ENCODE measurements around the gene RPS6KC1.

The RPS6KC1 gene

DNA sequence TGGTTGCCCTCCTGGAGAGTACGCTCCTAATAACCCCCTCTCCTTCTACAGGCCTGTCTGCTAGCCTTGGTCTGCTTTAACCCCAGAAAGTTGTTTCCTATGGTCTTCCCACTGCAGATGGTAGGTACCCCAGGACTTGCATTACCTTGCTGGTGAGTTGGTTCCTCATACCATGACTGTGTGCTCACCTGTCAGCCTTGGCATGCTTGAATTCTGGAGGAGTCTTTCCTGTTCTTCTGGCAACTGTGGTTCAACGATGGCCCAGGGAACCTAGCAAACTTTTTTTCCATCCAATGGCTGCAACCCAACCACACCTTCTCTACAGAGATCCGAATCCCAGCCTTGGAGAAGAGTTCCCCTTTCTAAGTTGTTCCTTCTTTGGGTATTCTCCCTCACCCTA, 36.9 kb downstream of the RPS6KC1 start:
- Histone ChIP-seq H3K9ac (ENCODE audit: low read length) (no peak overlapping the region), H4K8ac (ENCODE audit: low read length) (no peak overlapping the region), H2BK15ac (ENCODE audit: low read depth, poor library complexity, severe bottlenecking) (no peak overlapping the region), H4K91ac (ENCODE audit: low read length) (no peak overlapping the region), H2BK12ac (ENCODE audit: low read length in 2 of 2) (no peak overlapping the region), H2AK5ac (ENCODE audit: low read length, severe bottlenecking) (no peak overlapping the region), H3K18ac (ENCODE audit: low read depth in 1 of 2, low read length in 2 of 2) (no peak overlapping the region), H3K4me1 (ENCODE audit: control insufficient read depth, insufficient read depth, low read depth, low read length) (no peaks in the 10 kb centered on the region), H3K9me3 (ENCODE audit: control insufficient read depth, low read length) (no peaks in the 10 kb centered on the region), H2BK5ac (ENCODE audit: low read depth, low read length, poor library complexity, severe bottlenecking) (no peak overlapping the region), H3K79me1 (replicated peaks; ENCODE audit: low read length, poor library complexity, severe bottlenecking) (peaks cover 17% of the 10 kb centered on the region), H3K14ac (ENCODE audit: low read length in 2 of 2) (no peak overlapping the region), H2AFZ (ENCODE audit: low read depth, low read length) (no peak overlapping the region), H3K4ac (ENCODE audit: low read depth in 1 of 2, low read length in 2 of 2) (no peak overlapping the region), H2BK120ac (ENCODE audit: low read depth, low read length) (no peak overlapping the region), H3K36me3 (ENCODE audit: control insufficient read depth in 1 of 2, insufficient read depth in 2 of 2, low read depth in 1 of 2, low read length in 2 of 2) (peaks cover 9 to 71% of the 10 kb centered on the region in 2 experiments), H3K27ac (ENCODE audit: low read length, poor library complexity, severe bottlenecking) (no peak overlapping the region), H3K4me2 (ENCODE audit: low read length, poor library complexity, severe bottlenecking) (no peak overlapping the region), H3K27me3 (ENCODE audit: control insufficient read depth in 1 of 2, insufficient read depth in 1 of 2, low read length in 2 of 2) (no peaks in the 10 kb centered on the region), H3K23ac (ENCODE audit: low read length in 2 of 2) (no peak overlapping the region), H3K4me3 (ENCODE audit: insufficient read depth in 1 of 2, low read depth in 1 of 2, low read length in 2 of 2) (no peak overlapping the region)
- 94% methylated on average over 3 of the region's 3 CpGs for WGBS
- DNase-seq, result no peak

- Histone ChIP-seq H2BK12ac (ENCODE audit: low read length in 2 of 2) (no peak overlapping the region), H3K9ac (ENCODE audit: low read length) (no peak overlapping the region), H4K8ac (ENCODE audit: low read length) (no peak overlapping the region), H2AFZ (ENCODE audit: low read depth, low read length) (no peak overlapping the region), H2BK5ac (ENCODE audit: low read depth, low read length, poor library complexity, severe bottlenecking) (no peak overlapping the region), H2AK5ac (ENCODE audit: low read length, severe bottlenecking) (no peak overlapping the region), H3K27me3 (ENCODE audit: control insufficient read depth in 1 of 2, insufficient read depth in 1 of 2, low read length in 2 of 2) (no peaks in the 10 kb centered on the region), H4K91ac (ENCODE audit: low read length) (no peak overlapping the region), H3K4ac (ENCODE audit: low read depth in 1 of 2, low read length in 2 of 2) (no peak overlapping the region), H3K27ac (ENCODE audit: low read length, poor library complexity, severe bottlenecking) (no peak overlapping the region), H3K18ac (ENCODE audit: low read depth in 1 of 2, low read length in 2 of 2) (no peak overlapping the region), H3K79me1 (replicated peaks; ENCODE audit: low read length, poor library complexity, severe bottlenecking) (peaks cover 9% of the 10 kb centered on the region), H3K23ac (ENCODE audit: low read length in 2 of 2) (no peak overlapping the region), H3K36me3 (ENCODE audit: control insufficient read depth in 1 of 2, insufficient read depth in 2 of 2, low read depth in 1 of 2, low read length in 2 of 2) (peaks cover 9 to 70% of the 10 kb centered on the region in 2 experiments), H3K9me3 (ENCODE audit: control insufficient read depth, low read length) (no peaks in the 10 kb centered on the region), H2BK120ac (ENCODE audit: low read depth, low read length) (no peak overlapping the region), H3K4me1 (ENCODE audit: control insufficient read depth, insufficient read depth, low read depth, low read length) (no peaks in the 10 kb centered on the region), H2BK15ac (ENCODE audit: low read depth, poor library complexity, severe bottlenecking) (no peak overlapping the region), H3K14ac (ENCODE audit: low read length in 2 of 2) (no peak overlapping the region), H3K4me3 (ENCODE audit: insufficient read depth in 1 of 2, low read depth in 1 of 2, low read length in 2 of 2) (no peak overlapping the region), H3K4me2 (ENCODE audit: low read length, poor library complexity, severe bottlenecking) (no peak overlapping the region)
- no peak for DNase-seq
Measured at GRCh38 chr1:213089924-213090677, 39.1 kb downstream of the RPS6KC1 start.

GRCh38 chr1:213094446-213094845, 43.4 kb downstream of the RPS6KC1 start:
- no peaks in the 10 kb centered on the region for H3K79me1 ChIP-seq (replicated peaks; ENCODE audit: low read length, poor library complexity, severe bottlenecking)
- no peak overlapping the region for H3K23ac ChIP-seq (ENCODE audit: low read length in 2 of 2)
- H3K27ac ChIP-seq (ENCODE audit: low read length, poor library complexity, severe bottlenecking), result no peak overlapping the region
- H3K27me3 ChIP-seq (ENCODE audit: control insufficient read depth in 1 of 2, insufficient read depth in 1 of 2, low read length in 2 of 2), result no peaks in the 10 kb centered on the region
- no peak overlapping the region for H3K14ac ChIP-seq (ENCODE audit: low read length in 2 of 2)
- H2BK12ac ChIP-seq (ENCODE audit: low read length in 2 of 2), result no peak overlapping the region
- H3K9ac ChIP-seq (ENCODE audit: low read length), result no peak overlapping the region
- H3K4ac ChIP-seq (ENCODE audit: low read depth in 1 of 2, low read length in 2 of 2), result no peak overlapping the region
- no peak for DNase-seq
- no peak overlapping the region for H2BK120ac ChIP-seq (ENCODE audit: low read depth, low read length)
- 87% methylated on average over 2 of the region's 3 CpGs for WGBS
- no peaks in the 10 kb centered on the region for H3K4me1 ChIP-seq (ENCODE audit: control insufficient read depth, insufficient read depth, low read depth, low read length)
- no peak overlapping the region for H3K18ac ChIP-seq (ENCODE audit: low read depth in 1 of 2, low read length in 2 of 2)
- H3K4me3 ChIP-seq (ENCODE audit: insufficient read depth in 1 of 2, low read depth in 1 of 2, low read length in 2 of 2), result no peak overlapping the region
- H3K4me2 ChIP-seq (ENCODE audit: low read length, poor library complexity, severe bottlenecking), result no peak overlapping the region
- no peak overlapping the region for H2BK15ac ChIP-seq (ENCODE audit: low read depth, poor library complexity, severe bottlenecking)
- no peak overlapping the region for H2AK5ac ChIP-seq (ENCODE audit: low read length, severe bottlenecking)
- H3K9me3 ChIP-seq (ENCODE audit: control insufficient read depth, low read length), result no peaks in the 10 kb centered on the region
- H4K91ac ChIP-seq (ENCODE audit: low read length), result no peak overlapping the region
- H3K36me3 ChIP-seq (ENCODE audit: control insufficient read depth in 1 of 2, insufficient read depth in 2 of 2, low read depth in 1 of 2, low read length in 2 of 2), result peaks cover 3 to 62% of the 10 kb centered on the region in 2 experiments
- H2BK5ac ChIP-seq (ENCODE audit: low read depth, low read length, poor library complexity, severe bottlenecking), result no peak overlapping the region
- H2AFZ ChIP-seq (ENCODE audit: low read depth, low read length), result no peak overlapping the region
- no peak overlapping the region for H4K8ac ChIP-seq (ENCODE audit: low read length)

DNA sequence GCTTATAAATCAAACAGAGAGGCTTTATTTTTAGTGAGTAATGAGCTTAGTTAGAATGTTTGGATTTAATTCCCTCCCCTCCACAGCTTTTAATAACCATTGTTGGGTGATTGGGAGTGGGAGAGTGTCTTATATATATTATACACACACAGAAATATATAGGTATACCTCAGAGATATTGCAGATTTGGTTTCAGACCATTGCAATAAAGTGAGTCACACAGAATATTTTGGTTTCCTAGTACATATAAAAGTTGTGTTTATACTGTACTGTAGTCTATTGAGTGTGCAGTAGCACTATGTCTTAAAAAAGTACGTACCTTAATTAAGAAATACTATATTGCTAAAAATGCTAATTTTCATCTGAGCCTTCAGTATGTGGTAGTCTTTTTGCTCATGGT, 44.4 kb downstream of the RPS6KC1 start:
- Histone ChIP-seq H2BK5ac (ENCODE audit: low read depth, low read length, poor library complexity, severe bottlenecking) (no peak overlapping the region), H3K9ac (ENCODE audit: low read length) (no peak overlapping the region), H2BK120ac (ENCODE audit: low read depth, low read length) (no peak overlapping the region), H2AFZ (ENCODE audit: low read depth, low read length) (no peak overlapping the region), H3K23ac (ENCODE audit: low read length in 2 of 2) (no peak overlapping the region), H3K4me2 (ENCODE audit: low read length, poor library complexity, severe bottlenecking) (no peak overlapping the region), H3K27me3 (ENCODE audit: control insufficient read depth in 1 of 2, insufficient read depth in 1 of 2, low read length in 2 of 2) (no peaks in the 10 kb centered on the region), H4K91ac (ENCODE audit: low read length) (no peak overlapping the region), H2BK15ac (ENCODE audit: low read depth, poor library complexity, severe bottlenecking) (no peak overlapping the region), H2AK5ac (ENCODE audit: low read length, severe bottlenecking) (no peak overlapping the region), H4K8ac (ENCODE audit: low read length) (no peak overlapping the region), H3K4ac (ENCODE audit: low read depth in 1 of 2, low read length in 2 of 2) (no peak overlapping the region), H3K36me3 (ENCODE audit: control insufficient read depth in 1 of 2, insufficient read depth in 2 of 2, low read depth in 1 of 2, low read length in 2 of 2) (peaks cover 3 to 59% of the 10 kb centered on the region in 2 experiments), H3K4me1 (ENCODE audit: control insufficient read depth, insufficient read depth, low read depth, low read length) (no peaks in the 10 kb centered on the region), H3K79me1 (replicated peaks; ENCODE audit: low read length, poor library complexity, severe bottlenecking) (no peaks in the 10 kb centered on the region), H3K9me3 (ENCODE audit: control insufficient read depth, low read length) (no peaks in the 10 kb centered on the region), H2BK12ac (ENCODE audit: low read length in 2 of 2) (no peak overlapping the region), H3K4me3 (ENCODE audit: insufficient read depth in 1 of 2, low read depth in 1 of 2, low read length in 2 of 2) (no peak overlapping the region), H3K27ac (ENCODE audit: low read length, poor library complexity, severe bottlenecking) (no peak overlapping the region), H3K18ac (ENCODE audit: low read depth in 1 of 2, low read length in 2 of 2) (no peak overlapping the region), H3K14ac (ENCODE audit: low read length in 2 of 2) (no peak overlapping the region)
- no peak for DNase-seq
- no CpG with 5 or more reads among the region's 1 CpG for WGBS
